HG03025 (cell line): ENCODE measurements around the gene TNS1.

Source experiments
- ATAC-seq: cut with Tn5 transposase; IDR thresholded peaks from one replicate; pipeline ENCODE4 v1.9.1; 2021; ENCODE audit warnings: mild to moderate bottlenecking, moderate library complexity; ENCODE audit not compliant: unreplicated experiment, low FRiP score

The TNS1 gene

GRCh38 chr2:218002143-218002844 lies 501 bp downstream of the TNS1 start:
- no peak for ATAC-seq

- no peak for ATAC-seq
Observed at GRCh38 chr2:218001629-218002028, 1.2 kb downstream of the TNS1 start.

GRCh38 chr2:218000136-218000535 lies 2.7 kb downstream of the TNS1 start:
- no peak for ATAC-seq

- ATAC-seq, result no peak
Observed at GRCh38 chr2:217999595-217999959, 3.2 kb downstream of the TNS1 start.

- no peak for ATAC-seq
Observed at GRCh38 chr2:217998926-217999594, 3.7 kb downstream of the TNS1 start.

- ATAC-seq, result no peak
Observed at GRCh38 chr2:217997510-217997909, 5.3 kb downstream of the TNS1 start.

- ATAC-seq, result no peak
Observed at GRCh38 chr2:217996361-217996760, 6.4 kb downstream of the TNS1 start.

GRCh38 chr2:217995731-217996231 lies 7.0 kb downstream of the TNS1 start:
- ATAC-seq, result no peak

- ATAC-seq, result no peak
Observed at GRCh38 chr2:217994776-217995274, 8.0 kb downstream of the TNS1 start.

- ATAC-seq, result no peak
Observed at GRCh38 chr2:217993817-217994463, 8.9 kb downstream of the TNS1 start.

- ATAC-seq, result no peak
Observed at GRCh38 chr2:217993138-217993537, 9.7 kb downstream of the TNS1 start.

- no peak for ATAC-seq
Observed at GRCh38 chr2:217992061-217992460, 10.7 kb downstream of the TNS1 start.

- no peak for ATAC-seq
Observed at GRCh38 chr2:217990791-217991465, 11.9 kb downstream of the TNS1 start.

- ATAC-seq, result no peak
Observed at GRCh38 chr2:217990389-217990788, 12.4 kb downstream of the TNS1 start.

GRCh38 chr2:217989221-217989948 lies 13.4 kb downstream of the TNS1 start:
- no peak for ATAC-seq

GRCh38 chr2:217988840-217989204 lies 14.0 kb downstream of the TNS1 start:
- ATAC-seq, result no peak

- ATAC-seq, result peak; percentile 61
Observed at GRCh38 chr2:217988014-217988839, 14.6 kb downstream of the TNS1 start.

- no peak for ATAC-seq
Observed at GRCh38 chr2:217987391-217987790, 15.4 kb downstream of the TNS1 start.

GRCh38 chr2:217986256-217986961 lies 16.4 kb downstream of the TNS1 start:
- ATAC-seq, result no peak
